IMR-90 (cell line): Measurements from ENCODE around the gene SLC38A8. TPM values are rescaled to one million over a fixed set of nuclear protein-coding genes. Genes with fewer than 3 reads are reported as not detected.

Experiments used
- ATAC-seq: fragments of 200-7000 bp; cut with Tn5 transposase; 2 replicates; pipeline ENCODE4 v1.9.1; 2020; ENCODE audit warnings: low read depth, mild to moderate bottlenecking, moderate library complexity
- BruUV-seq: library from RNA; stranded (reverse); fragments of 400-500 nt; replicated peaks from 2 replicates; lab custom pipeline; 2021; lab: Mats Ljungman, UMichigan
- CTCF ChIA-PET: fragments of 300-600 bp; formaldehyde crosslinking; extraction: SDS; loops from one replicate; lab custom pipeline; 2021; ENCODE audit warnings: antibody characterized with exemption; lab: Yijun Ruan, JAX
- POLR2A ChIA-PET: fragments of 300-600 bp; sonication (Branson Sonifier 250); formaldehyde crosslinking; loops from one replicate; lab custom pipeline; 2022; ENCODE audit warnings: antibody characterized with exemption; ENCODE audit not compliant: unreplicated experiment; lab: Charles Lee
- DNase-seq: peaks from one replicate; pipeline ENCODE4 v3.0.0; 2013
- H2AFZ ChIP-seq: replicated peaks from 2 replicates; pipeline ENCODE3; 2013; ENCODE audit warnings: low read length, mild to moderate bottlenecking; ENCODE audit not compliant: poor library complexity
- H2AK5ac ChIP-seq: 2 replicates; pipeline ENCODE4 v1.6.1; 2013; ENCODE audit warnings: low read depth, low read length, inconsistent platforms
- H2AK9ac ChIP-seq: replicated peaks from 2 replicates; pipeline ENCODE3; 2013; ENCODE audit warnings: mild to moderate bottlenecking, low read depth, low read length, moderate library complexity; ENCODE audit not compliant: poor library complexity
- H2BK120ac ChIP-seq: 2 replicates; pipeline ENCODE4 v1.6.1; 2013; ENCODE audit warnings: low read depth, low read length, inconsistent platforms
- H2BK15ac ChIP-seq: 3 replicates; pipeline ENCODE4 v1.6.1; 2013; ENCODE audit warnings: low read depth, low read length, inconsistent platforms
- H2BK20ac ChIP-seq: 2 replicates; pipeline ENCODE4 v1.6.1; 2013; ENCODE audit warnings: low read depth, mild to moderate bottlenecking, inconsistent platforms, low read length, moderate library complexity
- H2BK5ac ChIP-seq: 2 replicates; pipeline ENCODE4 v1.6.1; 2013; ENCODE audit warnings: mild to moderate bottlenecking, low read depth, low read length, inconsistent platforms; ENCODE audit not compliant: poor library complexity, severe bottlenecking
- H3K14ac ChIP-seq: replicated peaks from 2 replicates; pipeline ENCODE4 v1.6.1; 2013; ENCODE audit warnings: low read depth, low read length, inconsistent platforms
- H3K18ac ChIP-seq: 2 replicates; pipeline ENCODE4 v1.6.1; 2013; ENCODE audit warnings: low read depth, low read length, control low read depth
- H3K23ac ChIP-seq: 2 replicates; pipeline ENCODE4 v1.6.1; 2013; ENCODE audit warnings: low read depth, low read length, inconsistent platforms
- H3K27ac ChIP-seq: 2 replicates; pipeline ENCODE4 v1.5.1; 2013; ENCODE audit warnings: mild to moderate bottlenecking, control low read depth, low read length; ENCODE audit not compliant: insufficient read depth
- H3K27me3 ChIP-seq: 2 replicates; pipeline ENCODE4 v1.6.1; 2013; ENCODE audit warnings: low read length; ENCODE audit not compliant: control insufficient read depth, insufficient read depth
- H3K36me3 ChIP-seq: 2 replicates; pipeline ENCODE4 v1.6.1; 2013; ENCODE audit warnings: low read length, mixed read lengths; ENCODE audit not compliant: control insufficient read depth, insufficient read depth
- H3K4ac ChIP-seq: 2 replicates; pipeline ENCODE4 v1.6.1; 2013; ENCODE audit warnings: low read depth, low read length, inconsistent platforms
- H3K4me1 ChIP-seq: 2 replicates; pipeline ENCODE4 v1.6.1; 2013; ENCODE audit warnings: low read length, mixed read lengths; ENCODE audit not compliant: control insufficient read depth, insufficient read depth
- H3K4me2 ChIP-seq: 2 replicates; pipeline ENCODE4 v1.6.1; 2013; ENCODE audit warnings: low read depth, mild to moderate bottlenecking, control low read depth, low read length, moderate library complexity
- H3K4me3 ChIP-seq: 2 replicates; pipeline ENCODE4 v1.5.1; 2013; ENCODE audit warnings: low read depth, mild to moderate bottlenecking, control low read depth, low read length, moderate library complexity; ENCODE audit not compliant: insufficient read depth
- H3K56ac ChIP-seq: 2 replicates; pipeline ENCODE4 v1.6.1; 2013; ENCODE audit warnings: low read length, inconsistent platforms; ENCODE audit not compliant: insufficient read depth; ENCODE audit errors: extremely low read depth
- H3K79me1 ChIP-seq, 2 experiments: 2 replicates each; pipeline ENCODE4 v1.6.1; 2013; ENCODE audit warnings: low read length in 2 of 2, inconsistent platforms in 1 of 2, low read depth in 1 of 2
- H3K9ac ChIP-seq: 2 replicates; pipeline ENCODE4 v1.6.1; 2013; ENCODE audit warnings: low read depth, low read length, control low read depth
- H3K9me1 ChIP-seq: 2 replicates; pipeline ENCODE4 v1.6.1; 2013; ENCODE audit warnings: low read length, inconsistent platforms; ENCODE audit not compliant: insufficient read depth
- H3K9me3 ChIP-seq: 2 replicates; pipeline ENCODE4 v1.6.1; 2013; ENCODE audit warnings: low read length; ENCODE audit not compliant: control insufficient read depth, insufficient read depth
- H4K20me1 ChIP-seq: 2 replicates; pipeline ENCODE4 v1.6.1; 2013; ENCODE audit warnings: low read length, inconsistent platforms; ENCODE audit not compliant: insufficient read depth
- H4K5ac ChIP-seq: 2 replicates; pipeline ENCODE4 v1.6.1; 2013; ENCODE audit warnings: mild to moderate bottlenecking, low read depth, low read length, control low read depth
- H4K8ac ChIP-seq, 2 experiments: 2 replicates each; pipeline ENCODE4 v1.6.1; 2013; ENCODE audit warnings: low read depth in 2 of 2, low read length in 2 of 2, control low read depth in 1 of 2, inconsistent platforms in 1 of 2
- H4K91ac ChIP-seq: 2 replicates; pipeline ENCODE4 v1.6.1; 2013; ENCODE audit warnings: low read depth, low read length, inconsistent platforms; ENCODE audit not compliant: insufficient read depth
- ELK1 ChIP-seq: fragments of 150-350 bp; IDR thresholded peaks from 2 replicates; pipeline ENCODE4 v1.6.1; 2016; ENCODE audit warnings: low read depth, mild to moderate bottlenecking, low read length, moderate library complexity, borderline replicate concordance
- POLR2A ChIP-seq: IDR thresholded peaks from 2 replicates; pipeline ENCODE4 v1.6.1; 2012; ENCODE audit warnings: mild to moderate bottlenecking, low read depth, low read length
- USF2 ChIP-seq: fragments of 150-350 bp; IDR thresholded peaks from 2 replicates; pipeline ENCODE4 v1.6.1; 2017; ENCODE audit warnings: mild to moderate bottlenecking, antibody characterized with exemption, low read length, low read depth
- WGBS, 2 experiments: methylation state at CpG; one replicate each; pipeline versions ENCODE4 v1.1.5 to v1.1.7; 2013; ENCODE audit warnings: missing lambda C conversion rate in 2 of 2; ENCODE audit not compliant: insufficient read length in 1 of 2; ENCODE audit errors: extremely low coverage in 2 of 2; 5-methylcytosine and 5-hydroxymethylcytosine counted together
- dilution Hi-C: fragments of 300-500 bp; cut with HindIII; formaldehyde crosslinking; loops from one replicate; pipeline ENCODE4 v1.14.3; 2018; ENCODE audit warnings: low sequenced_read_pairs; ENCODE audit not compliant: unreplicated experiment
- in situ Hi-C: fragments of 300-500 bp; cut with MboI; formaldehyde crosslinking; loops from 3 replicates; pipeline ENCODE4 v1.14.3; 2019; ENCODE audit warnings: low sequenced_read_pairs, inconsistent platforms, mixed read lengths
- intact Hi-C: fragments of 100-400 bp; cut with micrococcal nuclease; formaldehyde crosslinking; loops from 2 replicates; pipeline ENCODE4 v1.10.0; 2022
- polyA plus RNA-seq, 3 experiments: library from polyadenylated mRNA; depleted of rRNA; stranded (reverse); fragments of >200 nt; gene quantifications; 2 replicates each; pipeline ENCODE4 v1.2.3, GENCODE V29; 2012; ENCODE audit warnings: low replicate concordance in 1 of 3
- total RNA-seq: library from RNA; depleted of rRNA; stranded (reverse); fragments of >200 nt; gene quantifications from 2 replicates; pipeline ENCODE4 v1.2.3, GENCODE V29; 2012

The SLC38A8 gene
- total and polyA plus RNA-seq, 2 of the 4 experiments (the other 2 are of a cell fraction), result not detected

GRCh38 chr16:83971165-83972130, 71.1 kb downstream of the SLC38A8 start:
- Histone ChIP-seq H2AK9ac (no peak overlapping the region), H2BK15ac (no peak overlapping the region), H4K20me1 (no peaks in the 10 kb centered on the region; the same call in none of the 2 replicates), H2AK5ac (no peak overlapping the region), H3K4me3 (no peak overlapping the region), H3K9me1 (no peaks in the 10 kb centered on the region; the same call in 1 of the 2 replicates), H3K36me3 (no peaks in the 10 kb centered on the region), H3K4ac (no peak overlapping the region), H4K8ac (no peak overlapping the region), H3K56ac (no peak overlapping the region), H2AFZ (no peak overlapping the region), H3K79me1 (no peaks in the 10 kb centered on the region), H3K23ac (no peak overlapping the region), H2BK20ac (no peak overlapping the region), H3K9me3 (no peaks in the 10 kb centered on the region), H2BK5ac (no peak overlapping the region), H3K4me2 (no peak overlapping the region), H3K9ac (no peak overlapping the region), H3K27ac (no peak overlapping the region), H2BK120ac (no peak overlapping the region), H3K18ac (no peak overlapping the region), H4K5ac (no peak overlapping the region), H3K14ac (no peak overlapping the region), H4K91ac (no peak overlapping the region), H3K4me1 (no peaks in the 10 kb centered on the region), H3K27me3 (peaks cover 34% of the 10 kb centered on the region)
- ATAC-seq, result no peak
- CTCF ChIA-PET, result interaction anchor here (1.4 kb wide), 1 partner anchor 92 kb away, joined by 5 read pairs; no protein-coding TSS in a partner anchor
- WGBS, 2 experiments, result 63% methylated on average over 5 of the region's 27 CpGs; no CpG with 5 or more reads in 1 of the 2 experiments
- DNase-seq, result no peak
- POLR2A ChIA-PET, result no interaction called here
- no peak for TF ChIP-seq USF2
- no peak for TF ChIP-seq POLR2A
- TF ChIP-seq ELK1, result no peak
- in situ Hi-C loops, result loop anchor here (25.0 kb wide), 1 partner anchor 516 kb away; no protein-coding TSS in a partner anchor
- dilution Hi-C loops, result no loop called here
- no TSS peak for BruUV-seq
- intact Hi-C loops, result no loop called here
